Nephron (organoid): Measurements from ENCODE around the gene ITGB5.
A peak's percentile ranks its signal among the peaks of the same experiment; 100 is the strongest.
"Not testable (repeated sequence)": the region's sequence is repeated elsewhere in the genome, so short reads cannot be mapped to it uniquely, and the experiment has no call there.

Experiments used
- H3K27ac Mint-ChIP-seq, 3 experiments: 2 replicates each; pipeline ENCODE4 v1.8.0; 2020; ENCODE audit warnings: mixed read lengths in 3 of 3, mild to moderate bottlenecking in 2 of 3, moderate library complexity in 1 of 3
- H3K27me3 Mint-ChIP-seq: 2 replicates; pipeline ENCODE4 v1.8.0; 2021; ENCODE audit warnings: low read depth, mild to moderate bottlenecking, moderate library complexity, mixed read lengths
- H3K36me3 Mint-ChIP-seq: 2 replicates; pipeline ENCODE4 v1.8.0; 2020; ENCODE audit warnings: low read depth, mixed read lengths
- H3K4me1 Mint-ChIP-seq: 2 replicates; pipeline ENCODE4 v1.8.0; 2020; ENCODE audit warnings: mixed read lengths
- H3K4me3 Mint-ChIP-seq, 3 experiments: 2 replicates each; pipeline ENCODE4 v1.8.0; 2020; ENCODE audit warnings: mild to moderate bottlenecking in 3 of 3, mixed read lengths in 3 of 3, moderate library complexity in 2 of 3
- H3K9me3 Mint-ChIP-seq: 2 replicates; pipeline ENCODE4 v1.8.0; 2020; ENCODE audit warnings: mixed read lengths
- CTCF ChIP-seq, 3 experiments: fragments of 200-600 bp; sonication (generic); IDR thresholded peaks; one replicate each; pipeline ENCODE4 v1.5.0; 2021; ENCODE audit warnings: antibody characterized with exemption in 3 of 3; ENCODE audit not compliant: unreplicated experiment in 3 of 3

Gene ITGB5

GRCh38 chr3:124761250-124761796 lies 125.8 kb downstream of the ITGB5 start:
- H3K27ac Mint-ChIP-seq = peak overlapping the region in 2 of 3 experiments; percentile 20 to 25
- peak overlapping the region in 1 of 3 experiments; percentile 9 for H3K4me3 Mint-ChIP-seq
- H3K27me3 Mint-ChIP-seq = peaks cover 23% of the 10 kb centered on the region
- TF ChIP-seq CTCF (IDR thresholded peaks at IDR 0.05; ENCODE audit: unreplicated experiment in 3 of 3) = peak; percentile 95 to 96 (median 96)
- peaks cover 12% of the 10 kb centered on the region for H3K36me3 Mint-ChIP-seq
- H3K4me1 Mint-ChIP-seq = peaks cover 30% of the 10 kb centered on the region
- H3K9me3 Mint-ChIP-seq = no peaks in the 10 kb centered on the region

- peaks cover 17% of the 10 kb centered on the region for H3K27me3 Mint-ChIP-seq
- H3K4me1 Mint-ChIP-seq = peaks cover 25% of the 10 kb centered on the region
- no peaks in the 10 kb centered on the region for H3K9me3 Mint-ChIP-seq
- H3K36me3 Mint-ChIP-seq = peaks cover 9% of the 10 kb centered on the region
- H3K4me3 Mint-ChIP-seq = no peak overlapping the region
- peak overlapping the region in 1 of 3 experiments; percentile 8 for H3K27ac Mint-ChIP-seq
- TF ChIP-seq CTCF (IDR thresholded peaks at IDR 0.05; ENCODE audit: unreplicated experiment in 3 of 3) = no peak
Observed at GRCh38 chr3:124760601-124761000, 126.6 kb downstream of the ITGB5 start.

GRCh38 chr3:124759666-124760401 lies 127.3 kb downstream of the ITGB5 start:
- Mint-ChIP-seq H3K9me3 (no peaks in the 10 kb centered on the region), H3K36me3 (peaks cover 7% of the 10 kb centered on the region), H3K27ac (peak overlapping the region in 1 of 3 experiments; percentile 8), H3K27me3 (peaks cover 13% of the 10 kb centered on the region), H3K4me3 (no peak overlapping the region), H3K4me1 (peaks cover 25% of the 10 kb centered on the region)
- no peak for TF ChIP-seq CTCF (IDR thresholded peaks at IDR 0.05; ENCODE audit: unreplicated experiment in 3 of 3)

DNA sequence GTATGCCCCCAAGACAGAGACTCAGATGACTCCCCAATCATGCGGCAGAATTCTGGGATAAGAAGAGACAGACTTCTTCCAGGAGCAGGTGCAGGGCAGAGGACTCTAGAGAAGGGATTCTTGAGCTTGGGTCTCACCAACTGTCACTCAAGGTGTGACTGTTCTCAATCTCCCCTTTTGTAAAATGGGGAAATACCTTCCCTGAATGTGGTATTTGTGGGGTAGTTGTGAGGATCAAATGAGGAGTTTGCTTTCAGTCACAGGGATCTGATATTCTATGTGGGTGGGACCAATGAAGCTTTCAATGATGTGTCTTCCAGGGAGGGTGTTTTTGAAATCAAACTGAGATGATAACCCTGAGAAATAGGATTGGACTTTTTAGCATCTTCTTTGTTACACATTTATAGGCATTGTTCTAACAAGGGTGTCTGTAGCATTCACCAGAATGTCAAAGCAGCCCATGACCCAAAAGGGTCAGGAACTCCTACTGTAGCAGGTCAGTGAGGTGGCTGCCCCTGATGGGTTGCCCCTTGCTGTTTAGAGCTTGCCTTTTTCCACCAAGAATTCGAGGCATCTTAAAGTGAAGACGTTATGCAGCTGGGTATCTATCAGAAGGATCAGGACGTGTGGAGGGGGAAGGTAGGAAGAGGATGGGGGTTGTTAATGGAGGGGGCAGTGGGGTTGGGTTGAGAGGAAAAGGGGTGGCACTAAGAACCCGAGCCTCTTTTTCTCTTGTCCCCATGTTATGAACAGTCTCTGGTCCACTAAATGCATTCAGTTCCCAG lies 128.1 kb downstream of the ITGB5 start:
- TF ChIP-seq CTCF (IDR thresholded peaks at IDR 0.05; ENCODE audit: unreplicated experiment in 3 of 3) = no peak
- Mint-ChIP-seq H3K4me3 (no peak overlapping the region), H3K27ac (no peak overlapping the region), H3K4me1 (peaks cover 25% of the 10 kb centered on the region), H3K9me3 (no peaks in the 10 kb centered on the region), H3K36me3 (peaks cover under 1% of the 10 kb centered on the region), H3K27me3 (peaks cover 10% of the 10 kb centered on the region)

DNA sequence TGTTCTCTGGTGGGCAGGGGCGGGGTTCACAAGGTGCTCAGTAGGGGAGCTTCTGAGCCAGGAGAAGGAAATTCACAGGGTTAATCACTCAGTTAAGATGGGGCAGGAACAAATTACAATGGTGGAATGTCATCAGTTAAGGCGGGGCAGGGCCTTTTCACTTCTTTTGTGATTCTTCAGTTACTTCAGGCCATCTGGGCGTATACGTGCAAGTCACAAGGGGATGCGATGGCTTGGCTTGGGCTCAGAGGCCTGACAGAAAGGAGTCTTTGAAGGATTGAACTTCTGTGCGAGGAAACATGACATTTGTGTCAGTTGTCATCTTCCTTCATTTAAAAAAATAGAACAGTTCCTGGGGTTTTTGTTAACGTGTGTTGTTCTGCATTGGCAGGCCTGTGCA lies 129.2 kb downstream of the ITGB5 start:
- H3K4me3 Mint-ChIP-seq, H3K9me3 Mint-ChIP-seq, H3K27me3 Mint-ChIP-seq: not testable (repeated sequence)

GRCh38 chr3:124752051-124752450 lies 135.1 kb downstream of the ITGB5 start:
- Mint-ChIP-seq H3K4me1 (no peaks in the 10 kb centered on the region), H3K36me3 (peaks cover 21% of the 10 kb centered on the region), H3K9me3 (peaks cover 6% of the 10 kb centered on the region), H3K4me3 (no peak overlapping the region), H3K27me3 (no peaks in the 10 kb centered on the region), H3K27ac (no peak overlapping the region)
- TF ChIP-seq CTCF (IDR thresholded peaks at IDR 0.05; ENCODE audit: unreplicated experiment in 3 of 3) = no peak

More for the DNA sequence above, 129.2 kb downstream of the ITGB5 start:
- H3K4me1 Mint-ChIP-seq = peaks cover 24% of the 10 kb centered on the region
- H3K36me3 Mint-ChIP-seq, H3K27ac Mint-ChIP-seq: not testable (repeated sequence)
